DMS153 treated with DMSO at 0.1 percent for 48 hours (cell line): ENCODE data around the gene FEZF1.

Experiments
- DNase-seq: peaks from one replicate; lab custom pipeline; 2025; ENCODE audit not compliant: unreplicated experiment; lab: John Stamatoyannopoulos, UW

The FEZF1 gene

GRCh38 chr7:122304319-122304975 lies at the start of gene FEZF1:
Gene FEZF1, minus strand, starts transcription at chr7:122304750. Its CDS starts 313 bp downstream, at chr7:122304437.
- DNase-seq = peak; percentile 55

GRCh38 chr7:122352454-122352853 lies 47.9 kb upstream of the FEZF1 start:
- no peak for DNase-seq

- DNase-seq = no peak
Measured at GRCh38 chr7:122350701-122351100, 46.2 kb upstream of the FEZF1 start.

- DNase-seq = no peak
Measured at GRCh38 chr7:122344303-122344620, 39.7 kb upstream of the FEZF1 start.

- DNase-seq = no peak
Measured at GRCh38 chr7:122343601-122344302, 39.2 kb upstream of the FEZF1 start.

- no peak for DNase-seq
Measured at GRCh38 chr7:122340427-122340826, 35.9 kb upstream of the FEZF1 start.

- DNase-seq = no peak
Measured at GRCh38 chr7:122339145-122339904, 34.8 kb upstream of the FEZF1 start.

GRCh38 chr7:122337011-122337410 lies 32.5 kb upstream of the FEZF1 start:
- DNase-seq = no peak

- no peak for DNase-seq
Measured at GRCh38 chr7:122329145-122329802, 24.7 kb upstream of the FEZF1 start.

- DNase-seq = no peak
Measured at GRCh38 chr7:122327969-122328368, 23.4 kb upstream of the FEZF1 start.

GRCh38 chr7:122316467-122317388 lies 12.2 kb upstream of the FEZF1 start:
- no peak for DNase-seq

GRCh38 chr7:122315507-122316466 lies 11.2 kb upstream of the FEZF1 start:
- DNase-seq = no peak

- no peak for DNase-seq
Measured at GRCh38 chr7:122314284-122314683, 9.7 kb upstream of the FEZF1 start.

- no peak for DNase-seq
Measured at GRCh38 chr7:122312789-122313188, 8.2 kb upstream of the FEZF1 start.

GRCh38 chr7:122311734-122312450 lies 7.3 kb upstream of the FEZF1 start:
- DNase-seq = no peak

GRCh38 chr7:122311050-122311700 lies 6.6 kb upstream of the FEZF1 start:
- no peak for DNase-seq

- no peak for DNase-seq
Measured at GRCh38 chr7:122310119-122311021, 5.8 kb upstream of the FEZF1 start.
